Upper lobe of right lung (tissue), 1 donor: ENCODE measurements around the gene DEFB129. TPM values are rescaled to one million over a fixed set of nuclear protein-coding genes. Genes with fewer than 3 reads are reported as not detected.
"Not testable (repeated sequence)": the region's sequence is repeated elsewhere in the genome, so short reads cannot be mapped to it uniquely, and the experiment has no call there.

ENCODE experiments used
- ATAC-seq: fragments of 200-7000 bp; cut with Tn5 transposase; one replicate; pipeline ENCODE4 v1.9.1; 2020; ENCODE audit warnings: mild to moderate bottlenecking, moderate library complexity
- DNase-seq: peaks from one replicate; pipeline ENCODE4 v3.0.0-alpha.2; 2020
- H3K27ac ChIP-seq: fragments of 200-600 bp; one replicate; pipeline ENCODE4 v1.8.0; 2022
- H3K27me3 ChIP-seq: fragments of 200-600 bp; one replicate; pipeline ENCODE4 v1.8.0; 2022; ENCODE audit warnings: mild to moderate bottlenecking
- H3K36me3 ChIP-seq: fragments of 200-600 bp; one replicate; pipeline ENCODE4 v1.8.0; 2022
- H3K4me1 ChIP-seq: fragments of 200-600 bp; one replicate; pipeline ENCODE4 v1.8.0; 2022
- H3K4me3 ChIP-seq: fragments of 200-600 bp; one replicate; pipeline ENCODE4 v1.8.0; 2022; ENCODE audit warnings: mild to moderate bottlenecking
- H3K9me3 ChIP-seq: fragments of 200-600 bp; one replicate; pipeline ENCODE4 v1.8.0; 2022
- intact Hi-C: fragments of 100-400 bp; cut with DNase I; formaldehyde crosslinking; loops from one replicate; pipeline ENCODE4 v1.11.0; 2022
- long read RNA-seq: library from polyadenylated mRNA; unstranded; transcript quantifications from one replicate; pipeline ENCODE4 v2.0.0, GENCODE V29; 2021
- total RNA-seq: library from RNA; stranded (reverse); fragmentation: NEBNext Ultra II Directional; extraction: Animal tissue kit (Norgen Biotek cat#: 25700); gene quantifications from one replicate; pipeline ENCODE4 v1.2.1, GENCODE V29; 2021
- TF ChIP-seq, protein P1 (sequence below): fragments of 200-600 bp; IDR thresholded peaks from one replicate; pipeline ENCODE4 v1.8.0; 2022; ENCODE audit warnings: antibody characterized with exemption
- donor health status: DM: no; HTN: yes; CAD: no; lungs with severe emphysema.

DEFB129 gene
- total RNA-seq, result not detected
- long read RNA-seq, result 0 reads

DNA sequence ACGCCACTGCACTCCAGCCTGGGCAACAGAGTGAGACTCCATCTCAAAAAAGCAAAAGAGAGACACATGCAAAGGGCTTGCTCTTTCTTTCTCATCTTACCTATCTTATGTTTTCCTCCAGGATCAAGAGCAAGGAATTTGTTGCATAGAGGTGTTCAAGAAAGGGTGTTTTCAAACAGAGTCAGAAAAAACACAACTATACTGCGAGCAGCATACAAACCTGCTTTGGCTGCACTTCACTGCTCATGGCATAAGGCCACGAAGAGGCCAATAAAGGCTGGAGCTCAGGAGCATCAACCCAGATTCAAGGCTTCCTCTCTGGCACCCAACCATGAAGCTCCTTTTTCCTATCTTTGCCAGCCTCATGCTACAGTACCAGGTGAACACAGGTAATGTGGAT lies at the start of gene DEFB129:
Gene DEFB129 (plus strand): TSS at position 301 of the 400 bp plus-strand sequence. CDS start 31 bp downstream, at position 332.
- Histone ChIP-seq H3K4me3 (no peak within 1 kb of the TSS), H3K27ac (no peak within 1 kb of the TSS), H3K9me3 (no peaks in the 10 kb centered on the region), H3K27me3 (peaks cover 5% of the 10 kb centered on the region), H3K4me1 (no peaks in the 10 kb centered on the region), H3K36me3 (no peaks in the 10 kb centered on the region)
- no peak for DNase-seq
- TF ChIP-seq, protein P1, sequence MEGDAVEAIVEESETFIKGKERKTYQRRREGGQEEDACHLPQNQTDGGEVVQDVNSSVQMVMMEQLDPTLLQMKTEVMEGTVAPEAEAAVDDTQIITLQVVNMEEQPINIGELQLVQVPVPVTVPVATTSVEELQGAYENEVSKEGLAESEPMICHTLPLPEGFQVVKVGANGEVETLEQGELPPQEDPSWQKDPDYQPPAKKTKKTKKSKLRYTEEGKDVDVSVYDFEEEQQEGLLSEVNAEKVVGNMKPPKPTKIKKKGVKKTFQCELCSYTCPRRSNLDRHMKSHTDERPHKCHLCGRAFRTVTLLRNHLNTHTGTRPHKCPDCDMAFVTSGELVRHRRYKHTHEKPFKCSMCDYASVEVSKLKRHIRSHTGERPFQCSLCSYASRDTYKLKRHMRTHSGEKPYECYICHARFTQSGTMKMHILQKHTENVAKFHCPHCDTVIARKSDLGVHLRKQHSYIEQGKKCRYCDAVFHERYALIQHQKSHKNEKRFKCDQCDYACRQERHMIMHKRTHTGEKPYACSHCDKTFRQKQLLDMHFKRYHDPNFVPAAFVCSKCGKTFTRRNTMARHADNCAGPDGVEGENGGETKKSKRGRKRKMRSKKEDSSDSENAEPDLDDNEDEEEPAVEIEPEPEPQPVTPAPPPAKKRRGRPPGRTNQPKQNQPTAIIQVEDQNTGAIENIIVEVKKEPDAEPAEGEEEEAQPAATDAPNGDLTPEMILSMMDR, result no peak
- intact Hi-C loops, result no loop called here
- ATAC-seq, result no peak

DNA sequence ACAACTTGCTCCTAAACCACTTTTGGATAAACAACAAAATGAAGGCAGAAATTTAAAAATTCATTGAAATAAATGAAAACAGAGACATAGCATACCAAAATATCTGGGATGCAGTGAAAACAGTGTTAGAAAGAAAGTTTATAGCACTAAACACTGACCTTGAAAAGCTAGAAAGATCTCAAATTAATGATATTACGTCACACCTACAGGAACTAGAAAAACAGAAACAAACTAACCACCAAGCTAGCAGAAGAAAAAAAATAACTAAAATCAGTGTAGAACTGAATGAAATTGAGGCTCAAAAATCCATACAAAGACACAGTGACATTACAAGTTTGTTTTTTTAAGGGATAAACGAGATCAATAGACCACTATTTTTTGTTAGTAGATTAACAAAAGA lies 42.8 kb upstream of the DEFB129 start:
- intact Hi-C loops, result no loop called here
- TF ChIP-seq, protein P1, result no peak
- peaks cover 6% of the 10 kb centered on the region for H3K27me3 ChIP-seq
- DNase-seq (no peak), ATAC-seq (no peak)
- no peaks in the 10 kb centered on the region for H3K9me3 ChIP-seq
- no peaks in the 10 kb centered on the region for H3K4me1 ChIP-seq
- H3K36me3 ChIP-seq, result no peaks in the 10 kb centered on the region
- H3K27ac ChIP-seq, result no peak overlapping the region
- H3K4me3 ChIP-seq, result no peak overlapping the region

DNA sequence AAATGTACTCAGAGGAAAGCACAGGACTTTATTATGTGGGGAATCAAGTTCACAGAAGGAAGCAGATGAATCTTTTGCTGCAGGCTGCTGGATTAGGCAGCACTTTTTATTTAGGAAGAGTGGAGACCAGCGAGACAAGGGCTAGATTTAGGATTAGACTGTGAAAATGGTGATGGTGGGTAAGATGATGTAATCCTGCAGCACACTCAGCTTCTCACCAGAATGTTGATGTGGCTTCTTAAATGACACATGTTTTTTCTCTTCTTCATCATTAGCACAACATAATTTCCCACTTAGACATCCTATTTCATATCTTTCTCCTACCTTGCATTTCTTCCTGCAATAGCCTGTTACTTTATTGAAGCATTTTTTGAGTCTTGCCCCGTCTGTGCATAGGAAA lies 39.3 kb upstream of the DEFB129 start:
- TF ChIP-seq, protein P1, result no peak
- H3K9me3 ChIP-seq, result no peaks in the 10 kb centered on the region
- no peaks in the 10 kb centered on the region for H3K27me3 ChIP-seq
- intact Hi-C loops, result no loop called here
- no peaks in the 10 kb centered on the region for H3K4me1 ChIP-seq
- no peak for DNase-seq
- H3K36me3 ChIP-seq, result no peaks in the 10 kb centered on the region
- no peak overlapping the region for H3K27ac ChIP-seq
- no peak overlapping the region for H3K4me3 ChIP-seq
- ATAC-seq, result no peak

DNA sequence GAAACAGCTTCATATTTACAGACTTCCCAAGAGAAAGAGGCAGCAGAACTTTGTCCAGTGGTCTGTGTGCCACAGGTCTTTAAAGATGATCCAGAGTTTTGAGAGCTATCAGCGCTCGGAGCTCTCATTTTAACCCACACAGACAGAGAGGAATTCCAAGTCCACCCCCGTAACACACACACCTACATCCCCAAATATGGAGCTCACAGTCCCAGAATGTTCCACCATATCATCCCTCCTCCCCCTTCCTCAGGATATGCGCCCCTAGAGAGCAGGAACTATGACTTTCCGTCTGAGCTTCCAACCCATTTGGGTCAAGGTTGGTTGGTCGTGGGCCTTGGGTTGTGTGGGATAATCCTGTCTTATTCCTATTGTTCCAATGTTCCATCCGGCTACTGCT lies 37.4 kb upstream of the DEFB129 start, which contains the start of gene DEFB128:
Gene DEFB128 (minus strand): TSS at position 101 of the 400 bp plus-strand sequence. CDS start 88 bp downstream, at position 13.
- ATAC-seq (no peak), DNase-seq (no peak)
- intact Hi-C loops, result no loop called here
- no peaks in the 10 kb centered on the region for H3K36me3 ChIP-seq
- no peak within 1 kb of the TSS for H3K4me3 ChIP-seq
- H3K27ac ChIP-seq, result no peak within 1 kb of the TSS
- H3K9me3 ChIP-seq, result no peaks in the 10 kb centered on the region
- no peaks in the 10 kb centered on the region for H3K4me1 ChIP-seq
- TF ChIP-seq, protein P1, result no peak
- no peaks in the 10 kb centered on the region for H3K27me3 ChIP-seq

- DNase-seq (no peak), ATAC-seq (no peak)
- Histone ChIP-seq H3K9me3 (no peaks in the 10 kb centered on the region), H3K27me3 (no peaks in the 10 kb centered on the region), H3K4me3 (no peak overlapping the region), H3K4me1 (no peaks in the 10 kb centered on the region), H3K36me3 (no peaks in the 10 kb centered on the region), H3K27ac (no peak overlapping the region)
- TF ChIP-seq, protein P1, result no peak
- intact Hi-C loops, result no loop called here
These were observed 28.8 kb upstream of the DEFB129 start for GRCh38 chr20:198225-198624.

DNA sequence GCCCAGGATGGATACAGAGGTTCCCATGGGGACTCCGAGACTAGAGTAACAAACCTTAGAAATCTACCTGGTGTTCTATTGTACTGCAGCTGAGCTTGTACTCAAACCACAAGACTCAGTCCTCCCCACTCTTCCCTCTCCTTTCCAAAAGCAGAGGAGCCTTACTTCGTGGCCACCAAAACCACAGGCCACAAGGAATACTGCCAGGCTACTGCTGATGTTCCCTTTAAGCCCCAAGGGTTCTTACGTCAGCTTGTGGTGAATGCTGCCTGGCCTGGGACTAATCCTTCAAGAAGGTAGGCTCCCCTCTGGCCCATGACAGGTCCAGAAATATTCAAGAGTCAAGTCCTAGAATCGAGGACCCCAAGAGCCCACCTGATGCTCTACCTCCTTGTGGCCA lies 27.1 kb upstream of the DEFB129 start:
- Histone ChIP-seq H3K4me1 (no peaks in the 10 kb centered on the region), H3K9me3 (no peaks in the 10 kb centered on the region), H3K36me3 (no peaks in the 10 kb centered on the region), H3K27ac (no peak overlapping the region), H3K4me3 (no peak overlapping the region), H3K27me3 (no peaks in the 10 kb centered on the region)
- no peak for ATAC-seq
- TF ChIP-seq, protein P1, result no peak
- intact Hi-C loops, result no loop called here
- DNase-seq, result no peak

- H3K4me1 ChIP-seq, DNase-seq, H3K4me3 ChIP-seq, H3K27me3 ChIP-seq, H3K9me3 ChIP-seq, ATAC-seq, H3K27ac ChIP-seq, H3K36me3 ChIP-seq, intact Hi-C loops: not testable (repeated sequence)
These were observed 23.4 kb upstream of the DEFB129 start for GRCh38 chr20:203630-204029.
